Caco-2 (cell line): ENCODE data around the gene PBX4. TPM values are rescaled to one million over a fixed set of nuclear protein-coding genes. Genes with fewer than 3 reads are reported as not detected.

Source experiments
- BruUV-seq: library from RNA; stranded (reverse); fragments of 400-500 nt; replicated peaks from 2 replicates; lab custom pipeline; 2021; lab: Mats Ljungman, UMichigan
- CTCF ChIA-PET: fragments of 300-600 bp; sonication (Branson Sonifier 250); formaldehyde crosslinking; loops from one replicate; lab custom pipeline; 2022; ENCODE audit warnings: antibody characterized with exemption; lab: Charles Lee
- POLR2A ChIA-PET: fragments of 300-600 bp; sonication (Branson Sonifier 250); formaldehyde crosslinking; loops from one replicate; lab custom pipeline; 2022; ENCODE audit warnings: antibody characterized with exemption; lab: Charles Lee
- DNase-seq, 2 experiments: peaks; one replicate each; pipeline versions ENCODE4 v3.0.0 to v3.0.0-alpha.2; 2020 to 2022
- H3K27me3 ChIP-seq: replicated peaks from 2 replicates; pipeline ENCODE4 v1.6.0; 2011; ENCODE audit warnings: low read length; ENCODE audit not compliant: control insufficient read depth, insufficient read depth
- H3K36me3 ChIP-seq: 2 replicates; pipeline ENCODE4 v1.5.1; 2011; ENCODE audit warnings: low read length; ENCODE audit not compliant: control insufficient read depth, insufficient read depth
- H3K4me1 ChIP-seq: fragments of 250-450 bp; sonication (Bioruptor Pico); 2 replicates; pipeline ENCODE4 v1.5.1; 2020; ENCODE audit warnings: mild to moderate bottlenecking
- H3K4me3 ChIP-seq: 2 replicates; pipeline ENCODE4 v1.5.1; 2011; ENCODE audit warnings: low read depth, mild to moderate bottlenecking, control low read depth, low read length
- H3K9me3 ChIP-seq: fragments of 250-450 bp; sonication (Bioruptor Pico); 2 replicates; pipeline ENCODE4 v1.5.1; 2020; ENCODE audit warnings: mild to moderate bottlenecking, moderate library complexity
- H3K27ac Mint-ChIP-seq: one replicate; pipeline ENCODE4 v1.8.0; 2022; ENCODE audit warnings: mixed read lengths; ENCODE audit not compliant: unreplicated experiment
- H3K27me3 Mint-ChIP-seq: one replicate; pipeline ENCODE4 v1.8.0; 2022; ENCODE audit warnings: mixed read lengths; ENCODE audit not compliant: insufficient read depth, unreplicated experiment
- H3K36me3 Mint-ChIP-seq: one replicate; pipeline ENCODE4 v1.8.0; 2022; ENCODE audit warnings: mild to moderate bottlenecking, mixed read lengths; ENCODE audit not compliant: insufficient read depth, unreplicated experiment
- H3K4me1 Mint-ChIP-seq: one replicate; pipeline ENCODE4 v1.8.0; 2022; ENCODE audit warnings: low read depth, mixed read lengths; ENCODE audit not compliant: unreplicated experiment
- H3K4me3 Mint-ChIP-seq: one replicate; pipeline ENCODE4 v1.8.0; 2022; ENCODE audit warnings: mild to moderate bottlenecking, moderate library complexity, mixed read lengths; ENCODE audit not compliant: unreplicated experiment
- H3K9me3 Mint-ChIP-seq: one replicate; pipeline ENCODE4 v1.8.0; 2022; ENCODE audit warnings: mixed read lengths; ENCODE audit not compliant: unreplicated experiment
- CTCF ChIP-seq, 2 experiments: fragments of 200-600 bp in 1 of 2; IDR thresholded peaks; 1 replicate in 1 of 2; 2 replicates in 1 of 2; pipeline versions ENCODE4 v1.5.1 to v1.8.0; 2011 to 2022; ENCODE audit warnings: antibody characterized with exemption in 1 of 2, control low read depth in 1 of 2, inconsistent platforms in 1 of 2, low read depth in 1 of 2, low read length in 1 of 2, mild to moderate bottlenecking in 1 of 2, moderate library complexity in 1 of 2; ENCODE audit not compliant: insufficient read depth in 1 of 2, severe bottlenecking in 1 of 2, unreplicated experiment in 1 of 2
- intact Hi-C: fragments of 100-400 bp; cut with micrococcal nuclease; formaldehyde crosslinking; loops from one replicate; pipeline ENCODE4 v1.10.0; 2022; ENCODE audit not compliant: unreplicated experiment
- total RNA-seq: library from RNA; stranded (reverse); gene quantifications from 2 replicates; pipeline ENCODE4 v1.2.3, GENCODE V29; 2022

Gene PBX4
- total RNA-seq, 1 experiment from 2014 or later = 3.5 TPM

- no peak for DNase-seq
- H3K9me3 ChIP-seq = no peaks in the 10 kb centered on the region
- no peak overlapping the region for H3K4me3 ChIP-seq
- H3K4me3 Mint-ChIP-seq = no peak overlapping the region
- no peaks in the 10 kb centered on the region for H3K36me3 ChIP-seq
- no peaks in the 10 kb centered on the region for H3K4me1 Mint-ChIP-seq
- H3K4me1 ChIP-seq = peaks cover 5% of the 10 kb centered on the region; the same call in 1 of the 2 replicates
- BruUV-seq = no TSS peak
- ChIA-PET POLR2A (no interaction called here), CTCF (no interaction called here)
- H3K36me3 Mint-ChIP-seq = no peaks in the 10 kb centered on the region
- no peaks in the 10 kb centered on the region for H3K9me3 Mint-ChIP-seq
- H3K27me3 Mint-ChIP-seq = no peaks in the 10 kb centered on the region
- intact Hi-C loops = no loop called here
- H3K27ac Mint-ChIP-seq = no peak overlapping the region
- no peaks in the 10 kb centered on the region for H3K27me3 ChIP-seq
- TF ChIP-seq CTCF (IDR thresholded peaks at IDR 0.05; ENCODE audit: insufficient read depth in 1 of 2, low read depth in 1 of 2, low read length in 1 of 2, severe bottlenecking in 1 of 2, unreplicated experiment in 1 of 2) = no peak
Observed at GRCh38 chr19:19595171-19595701, 23.3 kb downstream of the PBX4 start.

GRCh38 chr19:19594381-19594780 is 24.1 kb downstream of the PBX4 start:
- H3K27ac Mint-ChIP-seq = no peak overlapping the region
- intact Hi-C loops = no loop called here
- no peaks in the 10 kb centered on the region for H3K27me3 Mint-ChIP-seq
- TF ChIP-seq CTCF (IDR thresholded peaks at IDR 0.05; ENCODE audit: insufficient read depth in 1 of 2, low read depth in 1 of 2, low read length in 1 of 2, severe bottlenecking in 1 of 2, unreplicated experiment in 1 of 2) = no peak
- H3K4me1 Mint-ChIP-seq = no peaks in the 10 kb centered on the region
- ChIA-PET POLR2A (no interaction called here), CTCF (interaction anchor here (0.6 kb wide), 1 partner anchor 18 kb away, joined by 8 read pairs; no protein-coding TSS in a partner anchor)
- Histone ChIP-seq H3K4me3 (no peak overlapping the region), H3K36me3 (no peaks in the 10 kb centered on the region), H3K9me3 (no peaks in the 10 kb centered on the region), H3K4me1 (peaks cover 5% of the 10 kb centered on the region; the same call in 1 of the 2 replicates), H3K27me3 (no peaks in the 10 kb centered on the region)
- no peak overlapping the region for H3K4me3 Mint-ChIP-seq
- H3K36me3 Mint-ChIP-seq = no peaks in the 10 kb centered on the region
- H3K9me3 Mint-ChIP-seq = no peaks in the 10 kb centered on the region
- no peak for DNase-seq
- no TSS peak for BruUV-seq

- Histone ChIP-seq H3K4me3 (no peak overlapping the region), H3K4me1 (peaks cover 5% of the 10 kb centered on the region; the same call in 1 of the 2 replicates), H3K9me3 (no peaks in the 10 kb centered on the region), H3K36me3 (no peaks in the 10 kb centered on the region), H3K27me3 (no peaks in the 10 kb centered on the region)
- Mint-ChIP-seq H3K27ac (no peak overlapping the region), H3K27me3 (no peaks in the 10 kb centered on the region), H3K9me3 (no peaks in the 10 kb centered on the region), H3K4me3 (no peak overlapping the region), H3K4me1 (no peaks in the 10 kb centered on the region), H3K36me3 (no peaks in the 10 kb centered on the region)
- ChIA-PET CTCF (interaction anchor here (0.8 kb wide), 1 partner anchor 32 kb away, joined by 3 read pairs; no protein-coding TSS in a partner anchor), POLR2A (no interaction called here)
- BruUV-seq = no TSS peak
- intact Hi-C loops = no loop called here
- TF ChIP-seq CTCF (IDR thresholded peaks at IDR 0.05; ENCODE audit: insufficient read depth in 1 of 2, low read depth in 1 of 2, low read length in 1 of 2, severe bottlenecking in 1 of 2, unreplicated experiment in 1 of 2) = no peak
- DNase-seq = no peak
Observed at GRCh38 chr19:19592690-19593089, 25.8 kb downstream of the PBX4 start.
